HT-29 (cell line): ENCODE measurements around the gene SCFD1. TPM values are rescaled to one million over a fixed set of nuclear protein-coding genes. Genes with fewer than 3 reads are reported as not detected.
"Not testable (repeated sequence)": the region's sequence is repeated elsewhere in the genome, so short reads cannot be mapped to it uniquely, and the experiment has no call there.

ENCODE experiments used
- DNase-seq: peaks from one replicate; pipeline ENCODE4 v3.0.0-alpha.2; 2015; ENCODE audit warnings: low spot score
- total RNA-seq: library from RNA; depleted of rRNA; stranded (reverse); fragments of >200 nt; shearing (Covaris generic); gene quantifications from 2 replicates; pipeline ENCODE4 v1.2.3, GENCODE V29; 2014

The SCFD1 gene
- total RNA-seq, 1 experiment from 2014 or later: 30.6 TPM

GRCh38 chr14:30669594-30669993 lies 47.5 kb downstream of the SCFD1 start:
- no peak for DNase-seq

- DNase-seq: no peak
These were observed 51.0 kb downstream of the SCFD1 start for GRCh38 chr14:30673071-30673470.

GRCh38 chr14:30678926-30679431 lies 56.9 kb downstream of the SCFD1 start:
- no peak for DNase-seq

- DNase-seq: no peak
These were observed 57.9 kb downstream of the SCFD1 start for GRCh38 chr14:30680036-30680435.

GRCh38 chr14:30680776-30681175 lies 58.7 kb downstream of the SCFD1 start:
- not testable (repeated sequence) for DNase-seq

GRCh38 chr14:30681752-30682355 lies 59.7 kb downstream of the SCFD1 start:
- DNase-seq: peak; percentile 10

- DNase-seq: peak; percentile 28
These were observed 68.6 kb downstream of the SCFD1 start for GRCh38 chr14:30690487-30691355.

- DNase-seq: no peak
These were observed 69.8 kb downstream of the SCFD1 start for GRCh38 chr14:30691751-30692398.

GRCh38 chr14:30692669-30693068 lies 70.5 kb downstream of the SCFD1 start:
- no peak for DNase-seq

DNA sequence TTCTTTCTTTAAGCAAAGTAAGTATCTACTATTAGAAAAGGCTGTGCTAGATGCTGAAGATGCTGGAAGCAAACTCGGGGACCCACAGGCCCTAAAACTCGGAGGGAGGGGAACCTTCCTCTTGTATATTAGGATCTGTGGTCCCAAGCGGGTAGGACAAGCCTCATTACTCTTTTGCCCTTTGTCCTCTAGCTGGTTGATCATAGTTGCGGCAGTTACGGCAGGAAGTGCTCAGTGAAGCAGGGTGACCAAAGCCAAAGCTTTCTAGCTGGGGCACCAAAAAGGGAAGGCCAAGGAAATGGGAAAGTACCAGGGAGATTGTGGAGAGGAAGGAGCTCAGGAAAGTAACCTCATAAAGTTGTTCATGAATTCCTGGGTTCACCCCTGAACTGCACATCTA lies 76.3 kb downstream of the SCFD1 start:
- no peak for DNase-seq

DNA sequence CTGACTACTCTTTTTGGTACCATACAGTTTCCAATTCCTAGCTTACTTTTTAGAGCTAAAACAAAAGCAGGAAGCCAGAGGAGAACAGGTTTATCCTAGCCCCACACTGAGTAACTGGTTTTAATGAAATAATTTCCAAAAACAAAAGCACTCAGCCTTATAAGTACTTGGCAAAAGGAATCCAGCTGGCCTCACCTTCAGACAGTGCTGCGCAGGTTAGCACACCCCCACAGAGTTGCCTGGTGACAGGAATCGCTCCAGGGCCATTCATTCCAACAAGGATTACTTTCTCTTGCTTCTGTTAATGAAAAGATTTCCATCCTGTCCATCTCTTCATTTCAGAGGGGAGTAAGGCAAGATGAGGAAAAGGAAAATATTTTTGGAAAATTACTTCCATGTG lies 84.6 kb downstream of the SCFD1 start:
- no peak for DNase-seq

DNA sequence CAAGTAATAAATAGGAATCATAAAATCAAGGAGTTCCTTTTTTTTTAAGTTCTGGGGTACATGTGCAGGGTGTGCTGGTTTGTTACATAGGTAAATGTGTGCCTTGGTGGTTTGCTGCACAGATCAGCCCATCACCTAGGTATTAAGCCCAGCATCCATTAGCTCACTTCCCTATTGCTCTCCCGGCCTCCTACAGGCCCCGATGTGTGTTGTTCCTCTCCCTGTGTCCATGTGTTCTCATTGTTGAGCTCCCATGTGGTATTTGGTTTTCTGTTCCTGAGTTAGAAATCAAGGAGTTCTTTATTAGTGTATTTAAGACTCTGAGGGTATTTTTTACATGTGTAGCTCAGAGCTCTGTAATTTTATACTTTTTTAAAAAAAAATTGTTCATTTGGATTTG lies 86.0 kb downstream of the SCFD1 start:
- DNase-seq: no peak

DNA sequence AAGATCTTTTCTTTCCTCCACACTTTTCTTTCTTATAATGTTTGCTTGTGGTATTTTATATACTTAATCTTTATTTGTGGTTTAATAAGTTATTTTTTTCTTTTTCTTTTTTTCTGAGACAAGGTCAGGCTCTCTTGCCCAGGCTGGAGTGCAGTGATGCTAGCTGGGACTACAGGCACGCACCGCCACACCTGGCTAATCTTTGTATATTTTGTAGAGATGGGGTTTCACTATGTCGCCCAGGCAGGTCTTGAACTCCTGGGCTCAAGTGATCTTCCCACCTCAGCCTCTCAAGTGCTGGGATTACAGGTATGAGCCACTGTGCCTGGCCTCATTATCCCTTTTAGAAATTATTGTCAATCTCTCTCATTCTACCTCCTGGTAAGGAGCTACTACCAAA lies 87.1 kb downstream of the SCFD1 start:
- no peak for DNase-seq

DNA sequence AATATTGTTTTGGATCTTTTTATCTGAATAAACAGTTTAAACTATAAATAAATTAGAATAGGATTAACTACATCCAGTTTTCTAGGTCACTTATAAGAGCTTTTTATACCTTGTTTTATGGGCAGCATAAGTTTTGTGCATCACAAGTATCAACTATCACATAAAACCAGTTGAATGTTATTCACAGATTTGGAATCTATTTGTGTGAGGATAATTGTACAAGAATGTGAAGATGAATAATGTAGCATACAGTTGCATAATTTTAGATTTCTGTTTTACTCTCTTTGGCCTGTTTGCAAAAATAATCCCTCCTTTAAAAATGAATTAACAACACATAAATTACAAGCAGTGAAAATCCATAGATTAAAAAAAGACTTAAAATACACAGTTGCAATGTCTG lies 88.8 kb downstream of the SCFD1 start:
- DNase-seq: no peak

DNA sequence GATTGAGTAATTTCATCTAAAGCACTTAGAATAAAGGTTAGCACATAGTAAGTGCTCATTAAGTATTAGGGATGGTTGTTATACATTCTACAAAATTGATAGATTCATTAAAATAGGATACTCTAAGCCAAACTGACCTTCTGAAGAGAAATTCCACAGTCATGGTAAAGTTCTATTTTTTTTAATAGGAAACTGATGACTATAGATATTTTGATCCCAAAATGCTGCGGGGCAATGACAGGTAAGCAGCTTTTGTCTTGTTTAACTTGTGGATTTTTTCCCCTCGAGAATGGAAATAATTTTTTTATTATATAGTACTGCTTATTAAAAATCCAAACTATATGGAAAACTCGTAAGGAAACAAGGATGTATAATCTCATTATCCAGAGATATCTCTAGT lies 97.0 kb downstream of the SCFD1 start:
- DNase-seq: no peak

DNA sequence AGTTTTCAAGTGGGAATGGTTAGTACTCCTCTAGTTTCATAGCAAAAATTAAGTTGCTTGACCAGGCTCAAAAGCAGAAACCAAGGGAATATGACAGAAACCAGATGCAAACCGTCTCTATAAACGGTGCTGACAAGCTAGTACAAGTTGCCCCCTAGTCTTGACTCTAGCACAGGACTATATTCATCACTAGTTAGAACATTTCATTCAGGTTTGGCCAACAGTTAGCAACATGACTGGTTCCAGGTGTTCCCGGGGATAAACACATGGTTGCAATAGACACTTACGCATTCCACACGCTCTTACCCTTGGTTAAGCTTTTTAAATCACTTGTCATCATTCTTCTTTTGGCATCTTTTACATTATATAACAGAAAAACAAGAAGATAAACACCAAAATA lies 103.6 kb downstream of the SCFD1 start:
- DNase-seq: no peak

GRCh38 chr14:30728471-30728870 lies 106.4 kb downstream of the SCFD1 start:
- DNase-seq: no peak

DNA sequence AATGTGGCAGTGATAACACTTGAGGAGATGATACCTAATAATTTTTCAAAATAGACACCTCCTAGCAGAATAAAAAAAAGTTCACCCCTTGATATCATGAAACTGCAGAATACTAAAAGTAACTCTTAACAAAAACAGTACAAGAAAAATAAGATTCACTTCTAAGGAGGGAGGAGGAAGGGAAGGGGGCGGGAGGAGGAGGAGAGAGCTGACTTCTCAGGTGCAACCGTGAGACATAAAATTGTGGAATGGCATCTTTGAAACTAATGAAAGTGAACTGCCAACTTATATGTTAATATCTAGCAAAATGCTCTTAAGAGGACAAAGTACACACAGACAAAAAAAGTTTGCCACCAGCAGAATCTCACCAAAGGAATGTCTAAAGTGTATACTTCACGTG lies 115.8 kb downstream of the SCFD1 start:
- no peak for DNase-seq

- DNase-seq: no peak
These were observed 116.9 kb downstream of the SCFD1 start for GRCh38 chr14:30738978-30739377.

- no peak for DNase-seq
These were observed 126.2 kb downstream of the SCFD1 start for GRCh38 chr14:30748343-30748742.

DNA sequence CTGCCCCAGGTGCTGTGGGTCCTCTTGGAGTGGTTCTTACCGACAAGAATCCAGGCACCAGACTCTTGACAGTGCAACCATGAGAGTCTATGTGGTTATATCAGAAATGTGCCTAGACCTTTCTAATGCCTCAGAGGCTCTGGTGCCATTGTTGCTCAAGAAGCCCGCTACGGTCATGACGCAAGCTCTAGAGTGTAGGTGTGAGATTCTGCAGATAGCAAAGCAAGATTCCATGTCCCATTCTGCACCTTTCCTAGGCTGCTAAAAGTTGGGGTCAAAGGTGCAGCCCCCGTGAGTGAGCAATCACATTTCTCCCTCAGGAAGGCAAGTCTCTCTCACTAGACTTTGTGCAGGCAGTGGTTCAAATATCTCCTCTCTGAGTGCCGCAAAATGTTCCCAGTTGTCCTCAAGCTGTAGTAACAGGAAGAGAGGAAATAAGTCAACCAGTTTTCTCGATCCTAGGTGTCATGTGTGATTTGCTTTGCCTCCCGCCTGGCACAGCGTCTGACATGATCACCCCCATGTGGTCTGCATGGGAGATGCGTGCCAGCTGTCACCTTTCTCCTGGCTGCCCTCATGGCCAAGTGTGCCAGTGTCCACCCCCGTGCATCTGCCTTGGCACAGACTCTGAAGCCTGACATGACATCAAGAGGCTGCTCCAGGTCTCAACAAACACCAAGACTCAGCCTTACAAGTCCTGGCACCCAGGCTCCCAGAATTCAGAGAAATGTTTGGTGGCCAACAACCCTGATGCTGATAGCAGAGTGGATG lies 129.7 kb downstream of the SCFD1 start:
- DNase-seq: peak; percentile 2

GRCh38 chr14:30753452-30753851 lies 131.3 kb downstream of the SCFD1 start:
- no peak for DNase-seq
